ENCODE data around the gene SCLT1.

DNA sequence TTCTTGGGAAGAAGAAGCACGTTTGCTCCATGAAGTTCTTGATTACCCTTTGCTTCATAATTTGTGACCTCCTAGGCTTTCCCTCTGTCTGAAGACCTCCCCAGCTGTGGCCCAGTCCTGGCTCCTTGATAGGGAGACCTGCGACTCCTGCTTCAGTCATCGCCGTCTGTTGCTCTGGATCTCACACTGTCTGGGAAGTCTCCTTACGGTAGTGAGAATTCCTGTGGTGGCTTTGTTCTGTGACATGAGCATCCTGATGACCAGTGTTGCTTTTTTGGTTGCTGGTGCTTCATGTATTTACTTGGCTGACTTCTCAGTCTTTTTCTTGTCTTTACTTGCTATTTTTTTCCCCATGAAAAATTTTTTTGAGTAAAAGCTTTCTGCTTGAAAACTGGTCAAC lies 239.6 kb downstream of the SCLT1 start:
- TF ChIP-seq, protein P1, sequence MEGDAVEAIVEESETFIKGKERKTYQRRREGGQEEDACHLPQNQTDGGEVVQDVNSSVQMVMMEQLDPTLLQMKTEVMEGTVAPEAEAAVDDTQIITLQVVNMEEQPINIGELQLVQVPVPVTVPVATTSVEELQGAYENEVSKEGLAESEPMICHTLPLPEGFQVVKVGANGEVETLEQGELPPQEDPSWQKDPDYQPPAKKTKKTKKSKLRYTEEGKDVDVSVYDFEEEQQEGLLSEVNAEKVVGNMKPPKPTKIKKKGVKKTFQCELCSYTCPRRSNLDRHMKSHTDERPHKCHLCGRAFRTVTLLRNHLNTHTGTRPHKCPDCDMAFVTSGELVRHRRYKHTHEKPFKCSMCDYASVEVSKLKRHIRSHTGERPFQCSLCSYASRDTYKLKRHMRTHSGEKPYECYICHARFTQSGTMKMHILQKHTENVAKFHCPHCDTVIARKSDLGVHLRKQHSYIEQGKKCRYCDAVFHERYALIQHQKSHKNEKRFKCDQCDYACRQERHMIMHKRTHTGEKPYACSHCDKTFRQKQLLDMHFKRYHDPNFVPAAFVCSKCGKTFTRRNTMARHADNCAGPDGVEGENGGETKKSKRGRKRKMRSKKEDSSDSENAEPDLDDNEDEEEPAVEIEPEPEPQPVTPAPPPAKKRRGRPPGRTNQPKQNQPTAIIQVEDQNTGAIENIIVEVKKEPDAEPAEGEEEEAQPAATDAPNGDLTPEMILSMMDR (IDR thresholded peaks at IDR 0.05; ENCODE audit: low read depth, low read length) = no peak
- TF ChIP-seq EZH2phosphoT487 (IDR thresholded peaks at IDR 0.05; ENCODE audit: low read depth) = no peak

All from OCI-LY3 (cell line).